Measurements from ENCODE around the gene C3orf70.
A peak's percentile ranks its signal among the peaks of the same experiment; 100 is the strongest.

C3orf70 gene

DNA sequence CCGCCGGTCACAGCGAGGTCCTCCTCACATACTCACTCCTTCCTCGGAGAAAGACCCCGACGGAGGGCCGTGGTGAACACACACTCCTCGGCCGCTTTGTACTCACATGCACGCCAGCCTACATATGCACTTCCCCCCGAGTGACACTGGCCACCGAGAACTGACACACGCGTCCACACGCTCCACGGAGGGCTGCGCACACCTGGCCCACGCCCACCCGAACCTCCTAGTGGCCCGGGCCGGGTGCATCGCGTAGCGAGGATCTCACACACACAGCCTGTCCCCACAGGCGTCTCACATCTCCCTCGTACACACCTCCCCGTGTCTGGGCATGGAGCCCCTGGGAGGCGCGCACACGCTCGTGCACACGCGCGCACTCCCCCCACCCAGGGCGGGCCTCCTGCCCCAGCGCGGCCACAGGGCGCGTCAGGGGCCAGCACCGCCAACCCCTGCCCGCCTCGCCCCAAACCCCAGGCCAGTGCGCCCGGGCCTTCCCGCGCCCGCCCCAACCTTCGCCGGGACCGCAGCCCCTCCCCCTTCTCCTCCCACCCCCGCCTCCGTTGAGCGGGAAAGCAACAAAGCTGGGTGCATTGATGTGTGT, 411 bp upstream of the C3orf70 start:
- no peak for DNase-seq (ENCODE audit: low read depth, low spot score)
- ChIA-PET POLR2A (no interaction called here), CTCF (interaction anchor here (2.6 kb wide), 1 partner anchor 23 kb away, joined by 14 read pairs; no protein-coding TSS in a partner anchor)
- TF ChIP-seq, protein P1, sequence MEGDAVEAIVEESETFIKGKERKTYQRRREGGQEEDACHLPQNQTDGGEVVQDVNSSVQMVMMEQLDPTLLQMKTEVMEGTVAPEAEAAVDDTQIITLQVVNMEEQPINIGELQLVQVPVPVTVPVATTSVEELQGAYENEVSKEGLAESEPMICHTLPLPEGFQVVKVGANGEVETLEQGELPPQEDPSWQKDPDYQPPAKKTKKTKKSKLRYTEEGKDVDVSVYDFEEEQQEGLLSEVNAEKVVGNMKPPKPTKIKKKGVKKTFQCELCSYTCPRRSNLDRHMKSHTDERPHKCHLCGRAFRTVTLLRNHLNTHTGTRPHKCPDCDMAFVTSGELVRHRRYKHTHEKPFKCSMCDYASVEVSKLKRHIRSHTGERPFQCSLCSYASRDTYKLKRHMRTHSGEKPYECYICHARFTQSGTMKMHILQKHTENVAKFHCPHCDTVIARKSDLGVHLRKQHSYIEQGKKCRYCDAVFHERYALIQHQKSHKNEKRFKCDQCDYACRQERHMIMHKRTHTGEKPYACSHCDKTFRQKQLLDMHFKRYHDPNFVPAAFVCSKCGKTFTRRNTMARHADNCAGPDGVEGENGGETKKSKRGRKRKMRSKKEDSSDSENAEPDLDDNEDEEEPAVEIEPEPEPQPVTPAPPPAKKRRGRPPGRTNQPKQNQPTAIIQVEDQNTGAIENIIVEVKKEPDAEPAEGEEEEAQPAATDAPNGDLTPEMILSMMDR (IDR thresholded peaks at IDR 0.05; ENCODE audit: insufficient read depth, low read length, missing control alignments), result no peak
- peak overlapping the region; percentile 83 for H3K4me3 ChIP-seq (ENCODE audit: low read depth, low read length)

- POLR2A ChIA-PET, result no interaction called here
Observed at GRCh38 chr3:185151964-185152409, 873 bp downstream of the C3orf70 start.

DNA sequence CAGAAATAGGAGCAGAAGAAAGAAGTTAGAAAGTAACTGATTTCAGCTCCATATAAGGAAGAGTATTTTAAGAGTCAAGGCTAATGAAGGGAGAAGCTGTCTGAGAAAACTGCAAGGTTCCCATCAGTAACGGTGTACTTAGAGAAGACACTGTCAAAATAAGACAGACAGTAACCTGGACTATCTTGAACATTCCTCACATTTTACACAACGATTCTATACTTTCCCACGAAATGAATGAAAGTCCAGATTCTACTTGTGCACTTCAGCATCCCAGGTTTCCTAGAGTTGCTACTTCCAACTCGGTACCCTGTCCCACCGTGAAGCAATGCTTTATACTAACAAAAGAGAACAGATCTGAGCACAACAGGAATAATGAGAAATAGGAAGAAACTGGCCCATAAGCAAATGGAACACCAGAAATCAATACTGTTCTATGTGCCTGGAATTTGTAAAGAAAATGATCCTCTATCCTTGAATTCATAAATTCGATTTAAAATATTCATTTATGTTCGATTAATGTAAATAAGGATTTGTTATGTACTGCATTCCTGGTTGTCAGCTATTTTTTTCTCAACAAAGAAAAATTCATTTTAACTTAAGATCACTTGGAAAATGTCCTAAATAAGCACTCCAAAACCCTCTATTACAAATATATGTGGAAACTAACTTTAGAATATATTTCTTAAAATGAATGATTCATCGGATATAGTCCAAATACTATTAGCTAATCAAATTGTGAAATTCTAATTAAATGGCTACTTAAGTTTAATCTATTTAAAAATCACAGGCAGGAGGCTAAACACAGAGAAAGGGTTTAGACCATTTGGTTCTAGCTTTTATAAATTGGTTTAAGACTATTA, 1.5 kb downstream of the C3orf70 start:
- POLR2A ChIA-PET, result no interaction called here
- TF ChIP-seq, protein P1 (IDR thresholded peaks at IDR 0.05; ENCODE audit: insufficient read depth, low read length, missing control alignments), result no peak
- CTCF ChIA-PET, result interaction anchor here (0.9 to 2.6 kb wide), 8 partner anchors 7 to 277 kb away, joined by 3 to 14 read pairs (median 4); no protein-coding TSS in a partner anchor
- DNase-seq (ENCODE audit: low read depth, low spot score), result no peak
- H3K4me3 ChIP-seq (ENCODE audit: low read depth, low read length), result peak overlapping the region; percentile 83

More at GRCh38 chr3:185151964-185152409, 873 bp downstream of the C3orf70 start:
- CTCF ChIA-PET, result interaction anchor here (0.9 to 2.6 kb wide), 8 partner anchors 8 to 277 kb away, joined by 3 to 14 read pairs (median 4); no protein-coding TSS in a partner anchor
- DNase-seq (ENCODE audit: low read depth, low spot score), result no peak
- peak overlapping the region; percentile 83 for H3K4me3 ChIP-seq (ENCODE audit: low read depth, low read length)
- TF ChIP-seq, protein P1 (IDR thresholded peaks at IDR 0.05; ENCODE audit: insufficient read depth, low read length, missing control alignments), result no peak

GRCh38 chr3:185150561-185150960, 2.3 kb downstream of the C3orf70 start:
- DNase-seq (ENCODE audit: low read depth, low spot score), result no peak
- TF ChIP-seq, protein P1 (IDR thresholded peaks at IDR 0.05; ENCODE audit: insufficient read depth, low read length, missing control alignments), result no peak
- CTCF ChIA-PET, result interaction anchor here (1.9 to 2.1 kb wide), 2 partner anchors 66 to 158 kb away, joined by 4 to 10 read pairs; no protein-coding TSS in a partner anchor
- H3K4me3 ChIP-seq (ENCODE audit: low read depth, low read length), result no peak overlapping the region
- POLR2A ChIA-PET, result no interaction called here

DNA sequence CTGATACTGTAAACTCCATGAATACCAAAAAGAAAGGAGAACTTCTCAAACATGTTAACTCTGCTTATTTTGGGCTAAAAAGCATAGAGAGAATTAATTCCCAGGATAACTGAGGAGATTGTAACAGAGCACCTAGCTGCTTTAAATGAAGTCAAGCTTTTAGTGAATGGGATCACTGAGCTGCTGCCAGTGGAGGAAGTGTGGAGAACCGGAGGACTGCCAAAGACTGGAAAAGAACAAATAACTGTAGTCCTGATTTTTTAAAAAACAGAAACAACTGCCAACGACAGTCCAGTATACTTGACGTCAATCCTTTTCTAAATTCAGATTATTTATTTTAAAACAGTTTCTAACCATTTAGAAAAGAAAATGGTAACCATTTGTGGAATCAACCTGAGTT, 3.3 kb downstream of the C3orf70 start:
- ChIA-PET POLR2A (no interaction called here), CTCF (interaction anchor here (1.4 kb wide), 1 partner anchor 8 kb away, joined by 3 read pairs; no protein-coding TSS in a partner anchor)
- TF ChIP-seq, protein P1 (IDR thresholded peaks at IDR 0.05; ENCODE audit: insufficient read depth, low read length, missing control alignments), result no peak
- no peak overlapping the region for H3K4me3 ChIP-seq (ENCODE audit: low read depth, low read length)
- no peak for DNase-seq (ENCODE audit: low read depth, low spot score)

GRCh38 chr3:185145511-185145910, 7.3 kb downstream of the C3orf70 start:
- ChIA-PET CTCF (interaction anchor here (1.3 kb wide), 1 partner anchor 12 kb away, joined by 3 read pairs; no protein-coding TSS in a partner anchor), POLR2A (no interaction called here)
- DNase-seq (ENCODE audit: low read depth, low spot score), result no peak
- TF ChIP-seq, protein P1 (IDR thresholded peaks at IDR 0.05; ENCODE audit: insufficient read depth, low read length, missing control alignments), result no peak
- no peak overlapping the region for H3K4me3 ChIP-seq (ENCODE audit: low read depth, low read length)
